ENCODE measurements around the gene METTL26. TPM values are rescaled to one million over a fixed set of nuclear protein-coding genes. Genes with fewer than 3 reads are reported as not detected.

The METTL26 gene
- polyA plus RNA-seq, 3 donors, result 57.1 to 80.9 (median 70.4) TPM

DNA sequence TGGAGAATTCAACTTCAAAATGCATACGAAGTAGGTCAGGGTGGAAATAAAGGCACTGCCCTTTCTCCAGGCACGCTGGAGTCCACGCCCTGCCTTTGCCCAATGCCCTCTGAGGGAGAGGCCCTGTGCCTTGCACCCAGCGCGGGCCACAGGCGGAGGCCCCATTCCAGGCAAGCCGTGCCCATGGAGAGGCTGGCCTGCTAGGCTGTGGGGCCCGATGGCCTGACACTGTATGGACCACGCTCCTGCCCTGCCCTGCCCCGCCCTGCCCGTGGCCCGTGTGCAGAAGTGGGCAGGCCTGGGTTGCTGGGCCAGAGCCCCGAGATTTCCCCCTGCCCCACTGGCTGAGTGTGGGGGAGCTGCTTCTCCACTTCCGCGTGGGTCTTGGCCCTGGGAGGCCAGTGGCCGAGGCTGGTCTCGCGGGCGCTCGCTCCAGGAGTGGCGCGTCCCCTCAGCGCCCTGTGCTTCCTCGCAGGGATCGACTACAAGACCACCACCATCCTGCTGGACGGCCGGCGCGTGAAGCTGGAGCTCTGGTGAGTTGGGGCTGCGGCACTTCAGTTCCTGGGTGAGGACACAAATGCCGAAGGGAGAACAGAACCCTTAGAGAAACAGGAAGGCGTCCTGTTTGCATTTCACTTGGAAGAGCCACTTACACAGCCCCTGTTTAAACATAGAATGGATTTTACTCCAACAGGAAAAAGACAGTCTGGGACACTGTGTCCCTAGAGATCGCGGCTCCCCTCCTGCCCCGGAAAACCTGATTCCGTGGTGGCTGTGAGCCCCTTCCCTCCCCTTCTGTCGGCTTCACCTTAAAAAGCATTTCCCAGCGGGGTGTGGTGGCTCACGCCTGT lies 19.1 kb downstream of the METTL26 start:
- Mint-ChIP-seq H3K4me3 (no peak overlapping the region), H3K4me1 (no peaks in the 10 kb centered on the region), H3K27me3 (ENCODE audit: low read depth in 3 of 3) (peaks cover 0 to 2% (median 1%) of the 10 kb centered on the region in 3 donors), H3K9me3 (no peaks in the 10 kb centered on the region), H3K36me3 (peaks cover 26 to 59% of the 10 kb centered on the region in 2 donors), H3K27ac (no peak overlapping the region)
- no peak for DNase-seq
- Histone ChIP-seq H3K36me3 (replicated peaks in 1 of 2; ENCODE audit: control insufficient read depth in 1 of 2, insufficient read depth in 2 of 2, low read length in 2 of 2) (peaks cover 30 to 49% of the 10 kb centered on the region in 2 donors), H3K4me3 (replicated peaks in 1 of 3; ENCODE audit: low read depth in 2 of 3, low read length in 3 of 3) (no peak overlapping the region), H3K79me2 (ENCODE audit: insufficient read depth, low read length) (peaks cover 66% of the 10 kb centered on the region), H3K27ac (ENCODE audit: low read depth in 1 of 2, low read length in 2 of 2) (no peak overlapping the region), H2AFZ (ENCODE audit: insufficient read depth, low read depth, low read length, poor library complexity, severe bottlenecking) (no peak overlapping the region), H3K4me2 (replicated peaks; ENCODE audit: extremely low read depth, low read length, poor library complexity, severe bottlenecking) (no peak overlapping the region), H3K9ac (ENCODE audit: insufficient read depth, low read length, poor library complexity, severe bottlenecking) (no peak overlapping the region), H3K27me3 (ENCODE audit: control insufficient read depth in 2 of 2, insufficient read depth in 2 of 2, low read length in 2 of 2) (no peaks in the 10 kb centered on the region), H3K9me3 (replicated peaks in 1 of 2; ENCODE audit: control insufficient read depth in 1 of 2, insufficient read depth in 1 of 2, low read length in 2 of 2) (no peaks in the 10 kb centered on the region), H3K4me1 (ENCODE audit: control insufficient read depth in 1 of 2, insufficient read depth in 2 of 2, low read length in 2 of 2) (no peaks in the 10 kb centered on the region), H4K20me1 (ENCODE audit: insufficient read depth, low read length) (peaks cover 83% of the 10 kb centered on the region)
- intact Hi-C loops (cut with micrococcal nuclease), result no loop called here
- TF ChIP-seq, protein P1, sequence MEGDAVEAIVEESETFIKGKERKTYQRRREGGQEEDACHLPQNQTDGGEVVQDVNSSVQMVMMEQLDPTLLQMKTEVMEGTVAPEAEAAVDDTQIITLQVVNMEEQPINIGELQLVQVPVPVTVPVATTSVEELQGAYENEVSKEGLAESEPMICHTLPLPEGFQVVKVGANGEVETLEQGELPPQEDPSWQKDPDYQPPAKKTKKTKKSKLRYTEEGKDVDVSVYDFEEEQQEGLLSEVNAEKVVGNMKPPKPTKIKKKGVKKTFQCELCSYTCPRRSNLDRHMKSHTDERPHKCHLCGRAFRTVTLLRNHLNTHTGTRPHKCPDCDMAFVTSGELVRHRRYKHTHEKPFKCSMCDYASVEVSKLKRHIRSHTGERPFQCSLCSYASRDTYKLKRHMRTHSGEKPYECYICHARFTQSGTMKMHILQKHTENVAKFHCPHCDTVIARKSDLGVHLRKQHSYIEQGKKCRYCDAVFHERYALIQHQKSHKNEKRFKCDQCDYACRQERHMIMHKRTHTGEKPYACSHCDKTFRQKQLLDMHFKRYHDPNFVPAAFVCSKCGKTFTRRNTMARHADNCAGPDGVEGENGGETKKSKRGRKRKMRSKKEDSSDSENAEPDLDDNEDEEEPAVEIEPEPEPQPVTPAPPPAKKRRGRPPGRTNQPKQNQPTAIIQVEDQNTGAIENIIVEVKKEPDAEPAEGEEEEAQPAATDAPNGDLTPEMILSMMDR (IDR thresholded peaks at IDR 0.05), result no peak
- 97% methylated on average over 25 of the region's 39 CpGs for WGBS (ENCODE audit: insufficient coverage)

DNA sequence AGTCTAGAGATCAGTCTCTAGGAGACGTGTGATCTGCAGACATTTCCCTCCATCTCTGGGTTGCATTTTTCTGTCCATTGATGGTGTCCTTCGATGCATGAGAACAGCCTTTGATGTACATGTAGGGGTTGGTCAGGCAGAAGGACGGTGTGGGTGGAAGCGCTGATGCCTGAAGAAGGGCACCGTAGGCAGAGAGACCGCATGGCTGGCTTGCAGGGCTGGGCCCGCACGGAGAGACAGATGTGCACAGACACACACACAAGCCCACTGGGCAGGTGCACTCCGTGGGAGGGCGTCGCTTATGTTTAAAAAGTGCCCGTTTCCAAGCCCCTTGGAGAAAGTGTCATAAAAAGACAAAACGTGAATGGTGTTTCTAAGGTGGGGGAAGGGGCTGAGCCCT lies 21.0 kb downstream of the METTL26 start:
- peaks cover 5% of the 10 kb centered on the region for H3K4me1 Mint-ChIP-seq
- 96% methylated on average over 4 of the region's 13 CpGs for WGBS (ENCODE audit: insufficient coverage)
- intact Hi-C loops (cut with micrococcal nuclease), result no loop called here

More for the DNA sequence above, 21.0 kb downstream of the METTL26 start:
- Histone ChIP-seq H2AFZ (ENCODE audit: insufficient read depth, low read depth, low read length, poor library complexity, severe bottlenecking) (no peak overlapping the region), H3K4me1 (ENCODE audit: control insufficient read depth in 1 of 2, insufficient read depth in 2 of 2, low read length in 2 of 2) (no peaks in the 10 kb centered on the region), H3K9me3 (replicated peaks in 1 of 2; ENCODE audit: control insufficient read depth in 1 of 2, insufficient read depth in 1 of 2, low read length in 2 of 2) (no peaks in the 10 kb centered on the region), H4K20me1 (ENCODE audit: insufficient read depth, low read length) (peaks cover 81% of the 10 kb centered on the region), H3K4me3 (replicated peaks in 1 of 3; ENCODE audit: low read depth in 2 of 3, low read length in 3 of 3) (no peak overlapping the region), H3K36me3 (replicated peaks in 1 of 2; ENCODE audit: control insufficient read depth in 1 of 2, insufficient read depth in 2 of 2, low read length in 2 of 2) (peaks cover 23 to 40% of the 10 kb centered on the region in 2 donors), H3K4me2 (replicated peaks; ENCODE audit: extremely low read depth, low read length, poor library complexity, severe bottlenecking) (no peak overlapping the region), H3K27ac (ENCODE audit: low read depth in 1 of 2, low read length in 2 of 2) (no peak overlapping the region), H3K9ac (ENCODE audit: insufficient read depth, low read length, poor library complexity, severe bottlenecking) (no peak overlapping the region), H3K79me2 (ENCODE audit: insufficient read depth, low read length) (peaks cover 67% of the 10 kb centered on the region), H3K27me3 (ENCODE audit: control insufficient read depth in 2 of 2, insufficient read depth in 2 of 2, low read length in 2 of 2) (no peaks in the 10 kb centered on the region)
- TF ChIP-seq, protein P1 (IDR thresholded peaks at IDR 0.05), result no peak
- no peak for DNase-seq
- Mint-ChIP-seq H3K27me3 (ENCODE audit: low read depth in 3 of 3) (peaks cover 0 to 2% (median 1%) of the 10 kb centered on the region in 3 donors), H3K4me3 (no peak overlapping the region), H3K36me3 (peaks cover 22 to 52% of the 10 kb centered on the region in 2 donors), H3K27ac (peak overlapping the region in 2 of 7 donors; percentile 0 to 43), H3K9me3 (peaks cover 0 to 11% (median 0%) of the 10 kb centered on the region in 7 donors)

Data from CD14-positive monocyte (primary cell).